ENCODE data around the gene MUC6. TPM values are rescaled to one million over a fixed set of nuclear protein-coding genes. Genes with fewer than 3 reads are reported as not detected.

MUC6 gene
- total RNA-seq, 1 experiment from 2014 or later, result not detected

DNA sequence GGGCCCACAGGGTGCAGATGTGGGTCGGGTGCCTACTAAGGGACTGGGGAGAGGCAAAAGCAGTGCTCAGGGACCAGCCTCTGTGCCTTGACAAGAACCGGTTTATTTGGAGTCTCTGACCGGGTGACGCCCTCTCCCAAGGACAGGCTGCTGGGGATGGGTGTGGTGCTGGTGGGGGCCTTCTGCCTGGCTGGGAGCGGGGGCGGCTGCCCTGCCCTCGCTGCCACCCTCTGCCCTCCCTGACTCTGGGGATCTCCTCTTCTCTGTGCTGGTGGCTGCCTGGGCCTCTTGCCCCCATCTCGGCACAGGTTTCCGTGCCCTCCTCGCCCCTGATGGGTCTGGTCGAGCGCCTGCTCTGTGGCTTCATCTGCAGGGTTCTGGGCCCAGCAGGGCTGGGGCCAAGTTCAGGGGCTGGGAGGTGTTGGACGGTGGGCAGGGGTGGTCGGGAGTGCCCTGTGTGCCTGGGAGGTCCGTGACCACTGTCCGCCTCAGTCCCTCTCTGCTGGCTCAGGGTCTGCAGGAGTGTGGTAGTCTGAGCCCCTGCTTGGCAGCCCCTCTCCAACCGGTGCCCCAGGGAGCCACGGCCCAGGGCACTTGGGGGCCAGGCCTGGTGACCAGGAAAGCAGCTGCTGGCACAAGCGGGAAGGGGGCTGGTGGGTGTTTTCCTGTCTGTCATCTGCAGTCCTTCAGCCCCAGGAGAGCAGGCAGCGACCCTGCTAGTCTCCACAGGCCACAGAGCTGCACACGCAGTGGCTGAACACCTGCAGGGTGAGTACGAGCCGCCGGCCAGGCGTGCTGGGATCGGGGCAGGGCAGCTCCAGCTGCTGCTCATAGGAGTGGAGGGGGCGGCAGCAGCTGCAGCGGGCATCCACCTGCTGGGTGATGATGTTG lies 23.5 kb downstream of the MUC6 start:
- Histone ChIP-seq H3K36me3 (ENCODE audit: insufficient read depth, low read length, poor library complexity, severe bottlenecking) (peaks cover 13% of the 10 kb centered on the region), H3K4me1 (ENCODE audit: insufficient read depth, low read length, poor library complexity, severe bottlenecking) (no peaks in the 10 kb centered on the region), H3K9me3 (ENCODE audit: low read depth, low read length, poor library complexity, severe bottlenecking) (no peaks in the 10 kb centered on the region), H3K27me3 (replicated peaks; ENCODE audit: insufficient read depth, low read depth, low read length, poor library complexity) (no peaks in the 10 kb centered on the region), H3K27ac (ENCODE audit: low read depth, low read length, poor library complexity, severe bottlenecking) (no peak overlapping the region), H3K4me3 (ENCODE audit: low read depth, low read length, poor library complexity, severe bottlenecking) (no peak overlapping the region)
- intact Hi-C loops (cut with micrococcal nuclease; ENCODE audit: unreplicated experiment), result no loop called here
- ChIA-PET CTCF (no interaction called here), POLR2A (ENCODE audit: low non-redundant PET) (no interaction called here)
- BruUV-seq (replicated peaks), result no TSS peak
- no peak for DNase-seq (ENCODE audit: low spot score)
- TF ChIP-seq EZH2 (IDR thresholded peaks at IDR 0.05; ENCODE audit: borderline replicate concordance, low read depth, low read length, poor library complexity, severe bottlenecking) (no peak), CTCF (conservative IDR thresholded peaks at IDR 0.05; ENCODE audit: low read depth, low read length) (no peak)

- peaks cover 13% of the 10 kb centered on the region for H3K36me3 ChIP-seq (ENCODE audit: insufficient read depth, low read length, poor library complexity, severe bottlenecking)
- ChIA-PET CTCF (no interaction called here), POLR2A (ENCODE audit: low non-redundant PET) (no interaction called here)
- no peak for DNase-seq (ENCODE audit: low spot score)
- BruUV-seq (replicated peaks), result no TSS peak
- TF ChIP-seq CTCF (conservative IDR thresholded peaks at IDR 0.05; ENCODE audit: low read depth, low read length) (no peak), EZH2 (IDR thresholded peaks at IDR 0.05; ENCODE audit: borderline replicate concordance, low read depth, low read length, poor library complexity, severe bottlenecking) (no peak)
- no peaks in the 10 kb centered on the region for H3K4me1 ChIP-seq (ENCODE audit: insufficient read depth, low read length, poor library complexity, severe bottlenecking)
- intact Hi-C loops (cut with micrococcal nuclease; ENCODE audit: unreplicated experiment), result no loop called here
- H3K9me3 ChIP-seq (ENCODE audit: low read depth, low read length, poor library complexity, severe bottlenecking), result no peaks in the 10 kb centered on the region
- no peaks in the 10 kb centered on the region for H3K27me3 ChIP-seq (replicated peaks; ENCODE audit: insufficient read depth, low read depth, low read length, poor library complexity)
- H3K27ac ChIP-seq (ENCODE audit: low read depth, low read length, poor library complexity, severe bottlenecking), result no peak overlapping the region
- H3K4me3 ChIP-seq (ENCODE audit: low read depth, low read length, poor library complexity, severe bottlenecking), result no peak overlapping the region
Observed at GRCh38 chr11:1012291-1012690, 24.2 kb downstream of the MUC6 start.

DNA sequence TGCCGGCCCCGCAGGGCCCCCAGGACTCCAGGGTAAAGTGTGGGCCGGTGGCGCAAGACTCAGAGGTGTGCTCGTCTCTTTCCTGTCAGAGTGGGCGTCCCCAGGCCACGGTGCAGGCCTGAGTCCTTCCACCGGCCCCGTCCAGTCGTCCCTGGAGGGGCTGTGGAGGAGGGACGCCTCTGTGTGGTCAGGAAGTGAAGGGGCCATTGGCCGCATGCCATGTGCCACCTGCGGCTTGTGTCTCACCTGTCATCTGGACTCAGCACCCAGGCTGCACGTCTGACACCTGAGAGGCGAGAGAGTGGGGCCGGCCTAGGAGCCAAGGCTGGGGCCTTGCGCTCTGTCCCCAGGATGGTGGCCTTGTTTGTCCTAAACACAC lies 25.2 kb downstream of the MUC6 start:
- CTCF ChIA-PET, result no interaction called here
- H3K27ac ChIP-seq (ENCODE audit: low read depth, low read length, poor library complexity, severe bottlenecking), result no peak overlapping the region
- TF ChIP-seq CTCF (conservative IDR thresholded peaks at IDR 0.05; ENCODE audit: low read depth, low read length) (no peak), EZH2 (IDR thresholded peaks at IDR 0.05; ENCODE audit: borderline replicate concordance, low read depth, low read length, poor library complexity, severe bottlenecking) (no peak)
- intact Hi-C loops (cut with micrococcal nuclease; ENCODE audit: unreplicated experiment), result no loop called here
- H3K4me1 ChIP-seq (ENCODE audit: insufficient read depth, low read length, poor library complexity, severe bottlenecking), result no peaks in the 10 kb centered on the region
- no peak overlapping the region for H3K4me3 ChIP-seq (ENCODE audit: low read depth, low read length, poor library complexity, severe bottlenecking)
- no TSS peak for BruUV-seq (replicated peaks)
- DNase-seq (ENCODE audit: low spot score), result no peak
- POLR2A ChIA-PET (ENCODE audit: low non-redundant PET), result no interaction called here
- no peaks in the 10 kb centered on the region for H3K9me3 ChIP-seq (ENCODE audit: low read depth, low read length, poor library complexity, severe bottlenecking)
- H3K27me3 ChIP-seq (replicated peaks; ENCODE audit: insufficient read depth, low read depth, low read length, poor library complexity), result no peaks in the 10 kb centered on the region
- peaks cover 13% of the 10 kb centered on the region for H3K36me3 ChIP-seq (ENCODE audit: insufficient read depth, low read length, poor library complexity, severe bottlenecking)
